GM19351 (cell line): Measurements from ENCODE around the gene INTS2.
"Not testable (repeated sequence)": the region's sequence is repeated elsewhere in the genome, so short reads cannot be mapped to it uniquely, and the experiment has no call there.

Source experiments
- ATAC-seq: cut with Tn5 transposase; IDR thresholded peaks from one replicate; pipeline ENCODE4 v1.9.1; 2021; ENCODE audit warnings: mild to moderate bottlenecking, moderate library complexity; ENCODE audit not compliant: unreplicated experiment

INTS2 gene

DNA sequence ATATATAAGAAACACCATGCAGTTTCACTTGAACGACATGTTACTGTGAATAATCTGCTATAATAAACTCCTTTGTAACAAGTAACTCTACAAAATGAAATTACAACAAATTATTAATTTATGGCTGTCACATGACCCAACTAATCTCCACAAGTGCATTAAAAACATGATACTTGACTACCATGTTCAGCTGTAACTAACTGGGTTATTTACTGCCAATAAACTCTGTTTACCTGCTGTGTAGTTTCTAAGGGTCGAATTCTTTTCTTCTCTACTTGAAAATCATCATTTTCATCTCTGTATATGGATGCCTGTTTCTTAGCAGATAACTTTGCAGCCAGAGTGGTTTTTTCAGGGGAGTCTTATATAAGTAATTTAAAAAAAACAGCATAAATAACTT, 78.9 kb downstream of the INTS2 start:
- ATAC-seq = no peak

GRCh38 chr17:61848247-61848646, 79.5 kb downstream of the INTS2 start:
- ATAC-seq = no peak

DNA sequence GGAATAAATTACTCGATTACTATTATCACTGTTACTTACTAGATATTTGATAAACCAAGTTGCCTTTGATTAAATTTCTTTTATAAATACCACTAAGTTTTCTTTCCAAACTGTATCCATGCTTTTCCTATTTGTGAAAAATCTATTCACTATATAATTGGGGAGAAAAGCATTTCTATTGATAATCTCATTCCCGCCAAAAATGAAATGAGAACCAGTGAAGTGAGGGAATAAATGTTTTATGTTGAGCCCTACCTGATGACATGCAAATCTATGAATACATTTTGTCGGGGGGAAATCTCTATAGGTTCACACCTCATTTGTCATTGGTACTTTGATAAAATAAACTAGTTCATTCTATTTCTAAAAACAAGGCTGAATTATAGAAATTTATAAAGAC, 80.1 kb downstream of the INTS2 start:
- no peak for ATAC-seq

DNA sequence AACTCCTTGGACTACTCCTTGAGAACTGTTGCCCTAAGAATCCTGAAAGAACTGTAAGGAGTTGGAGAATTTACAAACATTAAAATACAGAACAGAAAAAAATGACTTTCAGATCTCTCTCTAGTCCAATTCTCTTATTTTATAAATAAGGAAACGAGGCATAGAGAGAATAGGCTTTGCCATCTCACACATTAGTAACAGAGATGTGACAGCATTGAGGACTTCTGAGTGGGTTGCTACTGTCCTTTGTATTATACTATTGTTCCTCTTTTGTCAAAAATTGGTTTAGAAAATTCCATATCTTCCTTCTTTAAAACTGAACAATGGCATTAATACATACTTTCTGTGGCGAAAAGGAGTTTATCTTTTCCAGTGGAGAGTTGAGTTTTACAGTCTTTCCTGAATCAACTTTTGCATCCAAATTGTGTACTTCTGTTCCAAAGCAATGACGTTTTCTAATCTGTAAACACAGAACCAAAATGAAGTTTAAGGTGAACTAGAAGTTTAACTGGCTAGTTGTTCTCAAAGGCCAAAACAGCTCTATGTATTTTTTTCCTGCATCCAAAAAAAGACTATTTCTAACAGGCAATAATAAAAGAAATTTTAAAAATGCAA, 80.9 kb downstream of the INTS2 start:
- no peak for ATAC-seq

- ATAC-seq = no peak
Measured at GRCh38 chr17:61846088-61846487, 81.7 kb downstream of the INTS2 start.

GRCh38 chr17:61843435-61843834, 84.3 kb downstream of the INTS2 start:
- ATAC-seq = no peak

DNA sequence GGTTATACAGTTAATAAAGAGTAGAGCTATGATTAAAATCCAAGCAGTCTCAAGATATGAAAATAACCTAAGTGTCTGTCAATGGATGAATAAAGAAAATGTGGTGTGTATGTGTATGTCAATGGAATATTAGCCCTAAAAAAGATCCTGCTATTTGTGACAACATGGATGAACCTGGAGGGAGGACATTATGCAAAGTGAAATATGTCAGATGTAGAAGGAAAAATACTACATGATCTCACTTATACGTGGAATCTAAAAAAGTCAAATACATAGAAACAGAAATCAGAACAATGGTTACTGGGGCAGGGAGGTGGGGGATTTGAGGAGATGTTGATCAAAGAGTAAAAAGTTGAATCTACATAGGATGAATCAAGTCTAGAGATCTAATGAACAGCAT, 84.9 kb downstream of the INTS2 start:
- ATAC-seq = no peak

DNA sequence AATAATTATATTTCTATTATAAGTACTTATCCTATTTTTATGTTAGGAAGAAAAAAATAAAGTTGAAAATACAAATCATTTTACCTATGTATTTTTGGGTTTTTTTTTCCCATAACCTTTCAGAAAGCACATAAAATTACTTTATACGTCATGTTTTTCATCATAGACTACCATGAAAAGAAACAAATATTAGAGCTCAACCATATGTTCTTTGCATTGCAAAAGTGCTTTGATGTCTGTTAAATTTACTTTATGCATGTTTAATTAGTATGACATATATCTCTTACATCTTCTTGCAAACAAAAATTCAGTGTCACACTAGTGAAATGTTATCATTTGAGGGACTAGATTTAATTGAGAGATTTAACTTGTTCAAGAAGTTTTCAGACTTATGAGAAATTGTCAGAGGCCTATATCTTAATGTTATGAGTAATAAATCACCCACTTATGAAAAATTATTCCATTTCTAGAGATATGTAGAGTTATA, 88.4 kb downstream of the INTS2 start:
- no peak for ATAC-seq

- no peak for ATAC-seq
Measured at GRCh38 chr17:61837175-61838051, 90.4 kb downstream of the INTS2 start.

GRCh38 chr17:61836266-61837174, 91.3 kb downstream of the INTS2 start:
- no peak for ATAC-seq

GRCh38 chr17:61835606-61836005, 92.2 kb downstream of the INTS2 start:
- no peak for ATAC-seq

DNA sequence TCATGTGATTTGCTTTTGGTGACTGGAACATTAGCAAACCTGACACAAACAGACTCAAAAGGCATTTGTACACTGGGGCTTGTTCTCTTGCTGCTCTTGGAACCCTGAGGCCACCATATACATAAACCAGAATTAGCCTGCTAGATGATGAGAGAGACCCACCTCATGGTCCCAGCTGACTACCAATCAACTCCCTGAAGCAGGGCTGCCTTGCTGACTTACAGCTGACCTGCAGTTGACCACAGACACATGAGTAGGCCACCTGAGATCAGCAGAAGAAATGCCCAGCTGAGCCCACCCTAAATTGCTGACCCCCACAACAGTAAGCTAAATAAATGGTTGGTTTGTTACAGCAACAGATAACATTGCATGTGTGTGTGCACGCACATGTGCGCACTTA, 93.2 kb downstream of the INTS2 start:
- ATAC-seq = no peak

DNA sequence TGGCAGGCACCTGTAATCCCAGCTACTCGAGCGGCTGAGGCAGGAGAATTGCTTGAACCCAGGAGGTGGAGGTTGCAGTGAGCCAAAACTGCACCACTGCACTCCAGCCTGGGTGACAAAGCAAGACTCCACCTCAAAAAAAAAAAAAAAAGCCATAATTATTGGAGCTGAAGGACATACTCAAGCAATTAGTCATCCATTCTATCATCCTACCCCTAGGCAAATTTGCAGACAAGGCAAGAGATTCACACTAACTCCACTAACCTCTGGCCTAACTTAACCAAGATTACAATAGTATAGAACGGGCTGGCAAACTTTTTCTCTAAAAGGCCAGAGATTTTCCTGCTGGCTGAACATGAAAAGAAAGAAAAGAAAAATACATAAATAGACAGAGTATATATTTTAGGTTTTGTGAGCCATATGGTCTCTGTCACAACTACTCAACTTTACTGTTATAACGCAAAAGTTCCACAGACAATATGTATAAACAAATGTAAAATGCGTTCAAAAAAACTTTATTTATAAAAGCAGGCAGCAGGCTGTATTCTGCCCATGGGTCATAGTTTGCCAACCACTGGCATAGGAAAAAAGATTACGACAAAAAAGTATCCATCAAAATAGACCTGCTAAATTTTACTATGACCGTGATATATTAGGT, 94.1 kb downstream of the INTS2 start:
- no peak for ATAC-seq

GRCh38 chr17:61832463-61832862, 95.3 kb downstream of the INTS2 start:
- ATAC-seq = no peak

- ATAC-seq = no peak
Measured at GRCh38 chr17:61831099-61831498, 96.7 kb downstream of the INTS2 start.

DNA sequence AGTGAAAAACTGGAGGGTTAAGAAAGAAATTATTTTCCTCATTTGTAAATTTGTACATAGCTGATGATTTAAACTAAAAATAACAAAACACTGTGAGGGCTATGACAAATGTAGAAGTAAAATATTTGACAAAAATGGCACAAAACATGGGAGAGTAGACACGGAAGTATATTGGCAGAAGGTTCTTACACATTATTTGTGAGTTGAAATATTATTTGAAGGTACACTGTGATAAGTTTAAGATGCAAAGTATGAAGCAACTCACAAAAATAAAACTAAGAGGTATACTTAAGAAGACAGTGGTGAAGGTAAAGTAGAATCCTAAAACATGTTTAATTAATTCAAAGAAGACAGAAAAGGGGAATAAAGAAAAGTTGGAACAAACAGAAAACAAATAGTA, 99.1 kb downstream of the INTS2 start:
- ATAC-seq = no peak

DNA sequence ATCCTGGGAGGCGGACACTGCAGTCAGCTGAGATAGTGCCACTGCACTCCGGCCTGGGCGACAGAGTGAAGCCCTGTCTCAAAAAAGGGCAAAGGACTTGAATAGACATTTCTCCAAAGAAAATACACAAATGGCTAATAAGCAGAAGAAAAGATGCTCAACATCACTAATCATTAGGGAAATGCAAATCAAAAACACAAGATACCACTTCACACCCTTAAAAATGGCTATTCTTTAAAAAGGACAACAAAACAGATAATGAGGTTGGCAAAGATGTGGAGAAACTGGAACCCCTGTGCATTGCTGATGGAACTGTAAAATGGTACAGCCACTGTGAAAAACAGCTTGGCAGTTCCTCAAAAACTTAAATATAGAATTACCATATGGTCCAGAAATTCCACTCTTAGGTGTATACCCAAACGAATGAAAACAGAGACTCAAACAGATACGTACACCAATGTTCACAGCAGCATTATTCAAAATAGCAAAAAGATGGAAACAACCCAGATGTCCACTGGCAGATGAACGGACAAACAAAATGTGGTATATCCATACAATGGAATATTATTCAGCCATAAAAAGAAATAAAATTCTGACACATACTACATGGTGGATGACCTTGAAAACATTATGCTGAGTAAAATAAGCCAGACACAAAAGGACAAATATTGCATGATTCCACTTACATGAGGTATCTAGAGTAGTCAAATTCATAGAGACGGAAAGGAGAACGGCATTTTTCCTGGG, 100.0 kb downstream of the INTS2 start:
- no peak for ATAC-seq

GRCh38 chr17:61826866-61827265, 100.9 kb downstream of the INTS2 start:
- not testable (repeated sequence) for ATAC-seq

DNA sequence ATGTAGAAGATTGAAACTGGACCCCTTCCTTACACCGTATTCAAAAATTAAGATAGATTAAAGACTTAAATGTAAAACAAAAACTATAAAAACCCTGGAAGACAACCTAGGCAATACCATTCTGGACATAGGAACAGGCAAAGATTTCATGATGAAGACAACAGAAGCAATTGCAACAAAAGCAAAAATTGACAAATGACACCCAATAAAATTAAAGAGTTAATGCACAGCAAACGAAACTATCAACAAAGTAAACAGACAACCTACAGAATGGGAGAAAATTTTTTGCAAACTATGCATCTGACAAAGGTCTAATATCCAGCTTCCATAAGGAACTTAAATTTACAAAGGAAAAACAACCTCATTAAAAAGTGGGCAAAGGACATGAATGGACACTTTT, 101.6 kb downstream of the INTS2 start:
- not testable (repeated sequence) for ATAC-seq
